H9 (cell line): Measurements from ENCODE around the gene SLC25A22. TPM values are rescaled to one million over a fixed set of nuclear protein-coding genes. Genes with fewer than 3 reads are reported as not detected.
A peak's percentile ranks its signal among the peaks of the same experiment; 100 is the strongest.

Source experiments
- DNase-seq: peaks from one replicate; pipeline ENCODE4 v3.0.0-alpha.2; 2017
- H2AFZ ChIP-seq: one replicate; pipeline ENCODE4 v1.6.1; 2013; ENCODE audit warnings: mild to moderate bottlenecking, low read length, control low read depth, moderate library complexity
- H2AK5ac ChIP-seq: 2 replicates; pipeline ENCODE4 v1.6.1; 2013; ENCODE audit warnings: low read length, control low read depth, mixed read lengths; ENCODE audit not compliant: insufficient read length
- H2BK120ac ChIP-seq: one replicate; pipeline ENCODE4 v1.6.1; 2013; ENCODE audit warnings: low read depth, mild to moderate bottlenecking, low read length, control low read depth, inconsistent platforms; ENCODE audit not compliant: poor library complexity, severe bottlenecking
- H2BK12ac ChIP-seq: 2 replicates; pipeline ENCODE4 v1.6.1; 2013; ENCODE audit warnings: low read length, control low read depth, mixed read lengths, low read depth; ENCODE audit not compliant: insufficient read length
- H2BK15ac ChIP-seq: 2 replicates; pipeline ENCODE4 v1.6.1; 2013; ENCODE audit warnings: low read depth, low read length, control low read depth
- H2BK20ac ChIP-seq: one replicate; pipeline ENCODE4 v1.6.1; 2013; ENCODE audit warnings: low read depth, mild to moderate bottlenecking, low read length, control low read depth, inconsistent platforms; ENCODE audit not compliant: poor library complexity, severe bottlenecking
- H2BK5ac ChIP-seq: 2 replicates; pipeline ENCODE4 v1.6.1; 2013; ENCODE audit warnings: low read length, control low read depth, mixed read lengths; ENCODE audit not compliant: insufficient read length
- H3K14ac ChIP-seq: 2 replicates; pipeline ENCODE4 v1.6.1; 2013; ENCODE audit warnings: low read length, control low read depth; ENCODE audit not compliant: insufficient read depth
- H3K18ac ChIP-seq: 2 replicates; pipeline ENCODE4 v1.6.1; 2013; ENCODE audit warnings: low read depth, mild to moderate bottlenecking, mixed read lengths, low read length, control low read depth; ENCODE audit not compliant: insufficient read length
- H3K23ac ChIP-seq: 2 replicates; pipeline ENCODE4 v1.6.1; 2013; ENCODE audit warnings: low read length, control low read depth, mixed read lengths, low read depth; ENCODE audit not compliant: insufficient read length
- H3K23me2 ChIP-seq: 2 replicates; pipeline ENCODE4 v1.6.1; 2013; ENCODE audit warnings: low read depth, mild to moderate bottlenecking, mixed read lengths, low read length, control low read depth; ENCODE audit not compliant: insufficient read length, poor library complexity, severe bottlenecking
- H3K27ac ChIP-seq: 2 replicates; pipeline ENCODE4 v1.5.1; 2013; ENCODE audit warnings: low read length, control low read depth, mixed read lengths, low read depth; ENCODE audit not compliant: insufficient read length
- H3K27me3 ChIP-seq: 2 replicates; pipeline ENCODE4 v1.6.1; 2013; ENCODE audit warnings: low read length, control low read depth, inconsistent platforms; ENCODE audit not compliant: insufficient read depth
- H3K4ac ChIP-seq: 2 replicates; pipeline ENCODE4 v1.6.1; 2013; ENCODE audit warnings: low read depth, mild to moderate bottlenecking, control low read depth, inconsistent platforms, low read length, moderate library complexity
- H3K4me1 ChIP-seq: 2 replicates; pipeline ENCODE4 v1.6.1; 2013; ENCODE audit warnings: low read length, control low read depth, inconsistent platforms; ENCODE audit not compliant: insufficient read depth
- H3K4me2 ChIP-seq: 2 replicates; pipeline ENCODE4 v1.6.1; 2013; ENCODE audit warnings: low read length, control low read depth, mixed read lengths; ENCODE audit not compliant: insufficient read length, insufficient read depth
- H3K56ac ChIP-seq: 2 replicates; pipeline ENCODE4 v1.6.1; 2013; ENCODE audit warnings: low read depth, mild to moderate bottlenecking, mixed read lengths, low read length, control low read depth; ENCODE audit not compliant: insufficient read length
- H3K79me1 ChIP-seq: 2 replicates; pipeline ENCODE4 v1.6.1; 2013; ENCODE audit warnings: low read depth, mild to moderate bottlenecking, moderate library complexity, low read length, control low read depth, inconsistent platforms; ENCODE audit not compliant: insufficient read depth, poor library complexity, severe bottlenecking
- H3K79me2 ChIP-seq: 2 replicates; pipeline ENCODE4 v1.6.1; 2013; ENCODE audit warnings: low read length, control low read depth, inconsistent platforms; ENCODE audit not compliant: insufficient read depth
- H3K9ac ChIP-seq: 2 replicates; pipeline ENCODE4 v1.6.1; 2013; ENCODE audit warnings: low read length, control low read depth, mixed read lengths; ENCODE audit not compliant: insufficient read length; ENCODE audit errors: extremely low read depth
- H3K9me3 ChIP-seq: one replicate; pipeline ENCODE4 v1.6.1; 2013; ENCODE audit warnings: low read depth, low read length, inconsistent platforms; ENCODE audit not compliant: control insufficient read depth
- H3T11ph ChIP-seq: one replicate; pipeline ENCODE4 v1.6.1; 2013; ENCODE audit warnings: mild to moderate bottlenecking, low read length, control low read depth, inconsistent platforms
- H4K20me1 ChIP-seq: one replicate; pipeline ENCODE4 v1.6.1; 2013; ENCODE audit not compliant: control insufficient read depth, insufficient read length, insufficient read depth
- H4K5ac ChIP-seq: 2 replicates; pipeline ENCODE4 v1.6.1; 2013; ENCODE audit warnings: low read depth, mild to moderate bottlenecking, mixed read lengths, low read length, control low read depth; ENCODE audit not compliant: insufficient read length
- H4K8ac ChIP-seq: replicated peaks from 2 replicates; pipeline ENCODE4 v1.6.1; 2013; ENCODE audit warnings: low read length, control low read depth, mixed read lengths, low read depth; ENCODE audit not compliant: insufficient read length
- H4K91ac ChIP-seq: 2 replicates; pipeline ENCODE4 v1.6.1; 2013; ENCODE audit warnings: low read depth, mild to moderate bottlenecking, moderate library complexity, mixed read lengths, low read length, control low read depth; ENCODE audit not compliant: insufficient read length
- H3K27ac Mint-ChIP-seq, 3 experiments: 2 replicates in 2 of 3; 3 replicates in 1 of 3; pipeline ENCODE4 v1.8.0; 2020 to 2021; ENCODE audit warnings: mixed read lengths in 3 of 3, mild to moderate bottlenecking in 1 of 3, moderate library complexity in 1 of 3
- H3K27me3 Mint-ChIP-seq: 2 replicates; pipeline ENCODE4 v1.8.0; 2021; ENCODE audit warnings: low read depth, mild to moderate bottlenecking, moderate library complexity, mixed read lengths
- H3K36me3 Mint-ChIP-seq, 3 experiments: 2 replicates in 2 of 3; 3 replicates in 1 of 3; pipeline ENCODE4 v1.8.0; 2020 to 2021; ENCODE audit warnings: low read depth in 3 of 3, mixed read lengths in 3 of 3; ENCODE audit not compliant: insufficient read depth in 1 of 3
- H3K4me1 Mint-ChIP-seq, 2 experiments: 2 replicates each; pipeline ENCODE4 v1.8.0; 2020; ENCODE audit warnings: mixed read lengths in 2 of 2
- H3K4me3 Mint-ChIP-seq, 2 experiments: 2 replicates in 1 of 2; 3 replicates in 1 of 2; pipeline ENCODE4 v1.8.0; 2020 to 2021; ENCODE audit warnings: mild to moderate bottlenecking in 2 of 2, mixed read lengths in 2 of 2, moderate library complexity in 1 of 2
- H3K9me3 Mint-ChIP-seq, 2 experiments: 2 replicates in 1 of 2; 3 replicates in 1 of 2; pipeline ENCODE4 v1.8.0; 2020; ENCODE audit warnings: mild to moderate bottlenecking in 2 of 2, mixed read lengths in 2 of 2, moderate library complexity in 1 of 2
- WGBS: extraction: QIAGEN DNeasy Blood & Tissue Kit; methylation state at CpG from one replicate; pipeline ENCODE4 v1.1.7; 2013; ENCODE audit warnings: missing lambda C conversion rate, low lambda C conversion rate, mixed read lengths; ENCODE audit not compliant: insufficient read length; ENCODE audit errors: extremely low coverage; 5-methylcytosine and 5-hydroxymethylcytosine counted together
- total RNA-seq: library from RNA; stranded (reverse); gene quantifications from 2 replicates; pipeline ENCODE4 v1.2.1, GENCODE V29; 2021
- TF ChIP-seq, protein P1 (sequence below): fragments of 200-600 bp; sonication (generic); conservative IDR thresholded peaks from 3 replicates; pipeline ENCODE4 v1.8.0; 2021; ENCODE audit warnings: antibody characterized with exemption, mild to moderate bottlenecking

Gene SLC25A22
- total RNA-seq, 1 experiment from 2014 or later, result 51.9 TPM

DNA sequence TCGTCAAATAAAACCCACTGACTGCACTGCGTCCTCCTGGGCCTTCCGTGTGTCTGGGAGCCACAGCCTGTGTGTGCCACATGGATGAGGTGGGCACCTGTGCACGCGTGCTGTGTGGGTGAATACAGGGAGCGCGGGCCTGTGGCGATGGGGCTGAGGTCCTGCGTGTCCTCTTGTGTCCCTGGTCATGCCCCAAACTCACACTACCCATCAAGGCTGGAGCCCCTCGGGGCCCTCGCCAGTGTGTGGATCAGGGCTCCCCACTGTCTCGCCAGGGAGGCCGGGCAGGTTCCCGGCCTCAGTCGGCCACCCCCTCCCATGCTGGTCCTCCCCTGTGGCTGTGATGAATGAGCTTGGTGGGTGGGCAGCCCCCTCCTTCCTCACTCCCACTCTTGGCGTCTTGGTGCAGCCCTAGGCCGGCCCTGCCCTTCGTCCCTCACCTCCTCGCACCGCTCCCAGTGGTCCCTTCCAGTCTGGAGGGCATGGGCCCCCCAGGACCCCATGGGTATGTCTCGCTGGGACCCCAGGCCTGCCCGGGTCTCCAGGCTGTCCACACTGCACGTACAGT is 34.0 kb upstream of the SLC25A22 start:
- Histone ChIP-seq H3K4me2 (peak overlapping the region; percentile 48), H3K79me2 (no peaks in the 10 kb centered on the region), H4K20me1 (no peaks in the 10 kb centered on the region), H2BK5ac (no peak overlapping the region), H3K14ac (no peak overlapping the region), H4K5ac (no peak overlapping the region), H2AK5ac (no peak overlapping the region), H3K9me3 (no peaks in the 10 kb centered on the region), H3K23ac (no peak overlapping the region), H3K4ac (no peak overlapping the region), H3K18ac (no peak overlapping the region), H3K79me1 (no peaks in the 10 kb centered on the region), H2BK12ac (no peak overlapping the region), H3K27ac (no peak overlapping the region), H3K9ac (no peak overlapping the region), H4K91ac (no peak overlapping the region), H3K56ac (no peak overlapping the region), H3K4me1 (no peaks in the 10 kb centered on the region; the same call in 1 of the 2 replicates), H3K27me3 (peaks cover 9% of the 10 kb centered on the region; the same call in 1 of the 2 replicates), H3K23me2 (peaks cover 32% of the 10 kb centered on the region), H2BK20ac (no peak overlapping the region), H2BK120ac (no peak overlapping the region), H4K8ac (no peak overlapping the region), H3T11ph (no peak overlapping the region), H2AFZ (no peak overlapping the region), H2BK15ac (no peak overlapping the region)
- H3K4me1 Mint-ChIP-seq, result peaks cover 36 to 46% of the 10 kb centered on the region in 2 experiments
- TF ChIP-seq, protein P1, sequence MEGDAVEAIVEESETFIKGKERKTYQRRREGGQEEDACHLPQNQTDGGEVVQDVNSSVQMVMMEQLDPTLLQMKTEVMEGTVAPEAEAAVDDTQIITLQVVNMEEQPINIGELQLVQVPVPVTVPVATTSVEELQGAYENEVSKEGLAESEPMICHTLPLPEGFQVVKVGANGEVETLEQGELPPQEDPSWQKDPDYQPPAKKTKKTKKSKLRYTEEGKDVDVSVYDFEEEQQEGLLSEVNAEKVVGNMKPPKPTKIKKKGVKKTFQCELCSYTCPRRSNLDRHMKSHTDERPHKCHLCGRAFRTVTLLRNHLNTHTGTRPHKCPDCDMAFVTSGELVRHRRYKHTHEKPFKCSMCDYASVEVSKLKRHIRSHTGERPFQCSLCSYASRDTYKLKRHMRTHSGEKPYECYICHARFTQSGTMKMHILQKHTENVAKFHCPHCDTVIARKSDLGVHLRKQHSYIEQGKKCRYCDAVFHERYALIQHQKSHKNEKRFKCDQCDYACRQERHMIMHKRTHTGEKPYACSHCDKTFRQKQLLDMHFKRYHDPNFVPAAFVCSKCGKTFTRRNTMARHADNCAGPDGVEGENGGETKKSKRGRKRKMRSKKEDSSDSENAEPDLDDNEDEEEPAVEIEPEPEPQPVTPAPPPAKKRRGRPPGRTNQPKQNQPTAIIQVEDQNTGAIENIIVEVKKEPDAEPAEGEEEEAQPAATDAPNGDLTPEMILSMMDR, result no peak
- no peak overlapping the region for H3K27ac Mint-ChIP-seq
- H3K9me3 Mint-ChIP-seq, result no peaks in the 10 kb centered on the region
- no peak for DNase-seq
- peaks cover 34% of the 10 kb centered on the region for H3K27me3 Mint-ChIP-seq
- peaks cover 6 to 14% (median 9%) of the 10 kb centered on the region in 3 experiments; a peak in 4 of 7 replicates for H3K36me3 Mint-ChIP-seq
- H3K4me3 Mint-ChIP-seq, result peak overlapping the region; percentile 63 to 76
- no CpG with 5 or more reads among the region's 23 CpGs for WGBS
